Thyroid gland (tissue), 4 donors: Measurements from ENCODE around the gene TMEM212. TPM values are rescaled to one million over a fixed set of nuclear protein-coding genes. Genes with fewer than 3 reads are reported as not detected.
A peak's percentile ranks its signal among the peaks of the same experiment; 100 is the strongest.

ENCODE experiments used
- DNase-seq, 2 donors: peaks; one replicate each; pipeline ENCODE4 v3.0.0-alpha.2; 2019
- H3K27ac ChIP-seq, 3 donors: fragments of 200-600 bp; sonication (generic); 1 replicate in 2 of 3; 2 replicates in 1 of 3; pipeline ENCODE4 v1.5.1; 2016 to 2019; ENCODE audit warnings: mild to moderate bottlenecking in 1 of 3, moderate library complexity in 1 of 3
- H3K27me3 ChIP-seq: fragments of 200-600 bp; sonication (generic); one replicate; pipeline ENCODE4 v1.5.1; 2019
- H3K36me3 ChIP-seq, 2 donors: fragments of 200-600 bp; sonication (generic); one replicate each; pipeline ENCODE4 v1.5.1; 2016 to 2019
- H3K4me1 ChIP-seq, 2 donors: fragments of 200-600 bp; sonication (generic); one replicate each; pipeline ENCODE4 v1.5.1; 2017 to 2019
- H3K4me3 ChIP-seq, 3 donors: fragments of 200-600 bp; sonication (generic); replicated peaks in 1 of 3; 1 replicate in 2 of 3; 2 replicates in 1 of 3; pipeline ENCODE4 v1.5.1; 2016; ENCODE audit warnings: mild to moderate bottlenecking in 1 of 3
- H3K9me3 ChIP-seq: fragments of 200-600 bp; sonication (generic); one replicate; pipeline ENCODE4 v1.5.1; 2017
- POLR2A ChIP-seq, 2 donors: fragments of 450-650 bp; IDR thresholded peaks; one replicate each; pipeline ENCODE4 v1.6.1; 2017; ENCODE audit warnings: antibody characterized with exemption in 2 of 2, mild to moderate bottlenecking in 2 of 2, moderate library complexity in 1 of 2
- WGBS, 2 donors: methylation state at CpG; one replicate each; pipeline ENCODE4 v1.1.5; 2017; 5-methylcytosine and 5-hydroxymethylcytosine counted together
- intact Hi-C: fragments of 100-400 bp; cut with DNase I; formaldehyde crosslinking; loops from one replicate; pipeline ENCODE4 v1.15.1; 2023
- total RNA-seq, 4 donors: library from RNA; depleted of rRNA; stranded (reverse); fragments of >200 nt; gene quantifications; one replicate each; pipeline ENCODE4 v1.2.3, GENCODE V29; 2016
- TF ChIP-seq, protein P1 (sequence below), 6 experiments: fragments of 200-600 bp in 3 of 6; fragments of 450-650 bp in 3 of 6; sonication (generic) in 3 of 6; IDR thresholded peaks; one replicate each; pipeline ENCODE4 v1.5.1; 2016 to 2019; ENCODE audit warnings: antibody characterized with exemption in 6 of 6, mild to moderate bottlenecking in 2 of 6, inconsistent platforms in 1 of 6, moderate library complexity in 1 of 6

TMEM212 gene
- not detected for total RNA-seq

DNA sequence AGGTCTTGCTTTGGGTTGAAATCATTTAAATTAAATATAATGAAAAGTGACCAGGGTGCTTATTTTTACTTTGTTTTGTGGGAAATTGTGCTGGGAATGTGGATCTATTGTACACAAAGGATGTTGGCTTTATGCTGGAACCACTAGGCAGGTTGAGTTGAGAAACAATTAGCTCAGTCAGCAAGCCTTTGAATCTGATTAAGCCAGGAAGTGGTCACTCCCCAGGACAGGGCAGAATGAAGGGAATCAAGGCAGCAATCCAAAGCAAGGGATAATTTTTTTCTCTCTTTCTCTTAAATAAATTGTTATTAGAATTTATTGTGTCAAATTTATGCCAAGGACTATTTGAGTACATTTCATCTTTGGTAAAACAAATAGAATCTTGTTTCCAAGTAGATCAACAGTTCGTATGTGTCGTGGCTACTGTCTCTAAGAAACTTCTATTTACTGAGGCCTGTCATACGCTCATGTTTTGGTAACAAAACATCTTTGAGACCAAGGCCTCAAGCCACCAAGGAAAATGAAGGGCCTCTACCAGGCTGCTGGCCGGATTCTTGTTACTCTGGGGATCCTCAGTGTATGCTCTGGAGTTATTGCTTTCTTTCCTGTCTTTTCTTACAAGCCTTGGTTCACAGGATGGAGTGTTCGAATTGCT, at the start of gene TMEM212:
TSS of gene TMEM212 (plus strand) at position 486 of the 655 bp plus-strand sequence. CDS start at position 521, 35 bp downstream.
- 72 to 73% methylated on average over 5 of the region's 5 CpGs for WGBS, 2 donors
- intact Hi-C loops, result no loop called here
- H3K27me3 ChIP-seq, result no peaks in the 10 kb centered on the region
- TF ChIP-seq POLR2A (IDR thresholded peaks at IDR 0.05), result no peak
- TF ChIP-seq, protein P1, sequence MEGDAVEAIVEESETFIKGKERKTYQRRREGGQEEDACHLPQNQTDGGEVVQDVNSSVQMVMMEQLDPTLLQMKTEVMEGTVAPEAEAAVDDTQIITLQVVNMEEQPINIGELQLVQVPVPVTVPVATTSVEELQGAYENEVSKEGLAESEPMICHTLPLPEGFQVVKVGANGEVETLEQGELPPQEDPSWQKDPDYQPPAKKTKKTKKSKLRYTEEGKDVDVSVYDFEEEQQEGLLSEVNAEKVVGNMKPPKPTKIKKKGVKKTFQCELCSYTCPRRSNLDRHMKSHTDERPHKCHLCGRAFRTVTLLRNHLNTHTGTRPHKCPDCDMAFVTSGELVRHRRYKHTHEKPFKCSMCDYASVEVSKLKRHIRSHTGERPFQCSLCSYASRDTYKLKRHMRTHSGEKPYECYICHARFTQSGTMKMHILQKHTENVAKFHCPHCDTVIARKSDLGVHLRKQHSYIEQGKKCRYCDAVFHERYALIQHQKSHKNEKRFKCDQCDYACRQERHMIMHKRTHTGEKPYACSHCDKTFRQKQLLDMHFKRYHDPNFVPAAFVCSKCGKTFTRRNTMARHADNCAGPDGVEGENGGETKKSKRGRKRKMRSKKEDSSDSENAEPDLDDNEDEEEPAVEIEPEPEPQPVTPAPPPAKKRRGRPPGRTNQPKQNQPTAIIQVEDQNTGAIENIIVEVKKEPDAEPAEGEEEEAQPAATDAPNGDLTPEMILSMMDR (IDR thresholded peaks at IDR 0.05), result no peak
- H3K27ac ChIP-seq, result peak within 1 kb of the TSS in 1 of 3 donors; percentile 32
- H3K4me3 ChIP-seq, result no peak within 1 kb of the TSS
- no peak for DNase-seq
- no peaks in the 10 kb centered on the region for H3K36me3 ChIP-seq
- H3K9me3 ChIP-seq, result no peaks in the 10 kb centered on the region
- peaks cover 14 to 27% of the 10 kb centered on the region in 2 donors for H3K4me1 ChIP-seq

DNA sequence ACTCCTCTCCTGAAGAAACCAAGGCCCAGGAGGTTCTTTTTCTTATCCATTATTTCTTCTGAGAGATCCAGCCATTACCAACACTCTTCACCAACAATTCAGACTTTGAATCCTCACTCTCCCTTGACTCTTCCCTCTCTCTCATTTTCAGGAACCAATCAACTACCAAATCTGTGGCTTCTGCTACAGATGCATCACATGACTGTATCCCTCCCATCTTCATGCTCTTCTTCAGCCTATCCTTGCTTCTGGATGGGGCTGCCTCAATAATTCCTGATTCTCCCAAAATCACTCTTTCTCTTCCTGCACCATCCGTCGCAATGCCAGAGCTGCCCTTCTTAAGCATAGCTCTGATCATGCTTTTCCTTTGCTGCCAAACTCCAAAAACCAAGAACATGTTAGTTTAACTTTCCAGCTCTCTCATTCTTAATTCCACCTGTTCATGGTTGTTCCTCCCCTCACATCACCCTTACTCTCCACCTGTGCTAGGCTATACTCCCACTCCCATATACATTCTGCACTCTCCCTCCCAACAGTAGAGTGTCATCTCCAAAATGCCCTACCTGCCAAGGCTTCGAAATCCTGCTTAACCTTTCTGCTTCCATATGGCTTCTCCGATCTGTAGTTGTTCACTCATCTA, 46.4 kb upstream of the TMEM212 start:
- WGBS, 2 donors, result 97 to 99% methylated on average over 4 of the region's 4 CpGs

GRCh38 chr3:171797265-171797679, 45.9 kb upstream of the TMEM212 start:
- no peak overlapping the region for H3K27ac ChIP-seq
- DNase-seq, result no peak
- no peaks in the 10 kb centered on the region for H3K27me3 ChIP-seq
- TF ChIP-seq, protein P1 (IDR thresholded peaks at IDR 0.05), result no peak
- TF ChIP-seq POLR2A (IDR thresholded peaks at IDR 0.05), result no peak
- H3K9me3 ChIP-seq, result no peaks in the 10 kb centered on the region
- H3K36me3 ChIP-seq, result no peaks in the 10 kb centered on the region
- no peak overlapping the region for H3K4me3 ChIP-seq
- intact Hi-C loops, result no loop called here
- 48 to 55% methylated on average over 1 of the region's 1 CpG for WGBS, 2 donors
- peaks cover 0 to 23% of the 10 kb centered on the region in 2 donors for H3K4me1 ChIP-seq

More for the DNA sequence above, 46.4 kb upstream of the TMEM212 start:
- no peaks in the 10 kb centered on the region for H3K9me3 ChIP-seq
- DNase-seq, result no peak
- H3K4me1 ChIP-seq, result peaks cover 0 to 20% of the 10 kb centered on the region in 2 donors
- intact Hi-C loops, result no loop called here
- H3K27me3 ChIP-seq, result no peaks in the 10 kb centered on the region
- no peak overlapping the region for H3K4me3 ChIP-seq
- TF ChIP-seq POLR2A (IDR thresholded peaks at IDR 0.05), result no peak
- TF ChIP-seq, protein P1 (IDR thresholded peaks at IDR 0.05), result no peak
- no peak overlapping the region for H3K27ac ChIP-seq
- no peaks in the 10 kb centered on the region for H3K36me3 ChIP-seq

DNA sequence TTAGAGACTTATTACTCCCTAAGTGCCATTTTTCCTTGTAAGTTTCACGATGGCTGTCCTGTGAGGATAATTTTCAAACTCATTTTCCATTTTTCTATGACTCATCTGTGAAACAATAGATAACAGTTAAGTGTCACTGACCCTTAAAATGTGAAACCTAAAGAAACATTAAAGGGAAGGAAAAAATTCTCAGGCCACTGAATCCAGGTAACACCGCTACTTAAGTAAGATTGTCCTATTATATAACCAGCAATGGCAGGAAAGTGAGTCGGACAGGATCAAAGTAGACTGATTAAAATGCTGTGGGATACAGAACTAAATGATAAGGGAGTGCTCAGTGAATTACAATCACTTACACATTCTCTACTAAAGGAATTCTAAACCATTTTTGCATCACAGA, 45.3 kb upstream of the TMEM212 start:
- Histone ChIP-seq H3K27ac (no peak overlapping the region), H3K4me1 (peaks cover 0 to 23% of the 10 kb centered on the region in 2 donors), H3K36me3 (no peaks in the 10 kb centered on the region), H3K27me3 (no peaks in the 10 kb centered on the region), H3K4me3 (no peak overlapping the region), H3K9me3 (no peaks in the 10 kb centered on the region)
- TF ChIP-seq POLR2A (IDR thresholded peaks at IDR 0.05), result no peak
- TF ChIP-seq, protein P1 (IDR thresholded peaks at IDR 0.05), result no peak
- DNase-seq, result no peak
- 82 to 89% methylated on average over 3 of the region's 3 CpGs for WGBS, 2 donors
- intact Hi-C loops, result no loop called here

DNA sequence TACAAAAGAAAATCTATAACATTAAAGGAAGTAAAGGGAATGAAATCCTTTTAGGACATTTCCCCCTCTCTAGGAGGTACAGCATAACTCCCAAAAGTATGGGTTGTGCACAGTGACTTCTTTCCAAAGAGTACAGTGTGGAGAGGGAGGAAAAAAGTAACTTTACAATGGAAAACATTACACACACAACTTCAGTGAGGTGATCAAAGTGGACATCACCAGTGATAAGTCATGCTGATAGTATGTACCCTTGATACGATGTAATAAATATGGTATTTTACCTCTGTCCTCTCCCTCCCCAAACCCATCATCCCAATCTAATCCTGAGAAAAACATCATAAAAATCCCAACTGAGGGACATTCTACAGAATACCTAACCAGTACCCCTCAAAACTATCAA, 43.6 kb upstream of the TMEM212 start:
- Histone ChIP-seq H3K4me1 (peaks cover 3 to 27% of the 10 kb centered on the region in 2 donors), H3K4me3 (no peak overlapping the region), H3K27me3 (no peaks in the 10 kb centered on the region), H3K36me3 (no peaks in the 10 kb centered on the region), H3K9me3 (no peaks in the 10 kb centered on the region), H3K27ac (no peak overlapping the region)
- TF ChIP-seq, protein P1 (IDR thresholded peaks at IDR 0.05), result no peak
- TF ChIP-seq POLR2A (IDR thresholded peaks at IDR 0.05), result no peak
- WGBS, 2 donors, result 89 to 100% methylated on average over 1 of the region's 1 CpG
- DNase-seq, result no peak
- intact Hi-C loops, result no loop called here
